Mesendoderm (in vitro differentiated cells): ENCODE results near the gene AFF3.

Experiments used
- DNase-seq: peaks from one replicate; pipeline ENCODE4 v3.0.0; 2013
- H2AK5ac ChIP-seq: 2 replicates; pipeline ENCODE4 v1.6.1; 2013; ENCODE audit warnings: low read length, inconsistent platforms
- H2BK120ac ChIP-seq: 2 replicates; pipeline ENCODE4 v1.6.1; 2013; ENCODE audit warnings: low read depth, mild to moderate bottlenecking, low read length, moderate library complexity, mixed read lengths
- H2BK15ac ChIP-seq: replicated peaks from 2 replicates; pipeline ENCODE4 v1.6.1; 2013; ENCODE audit warnings: low read depth, mild to moderate bottlenecking, moderate library complexity
- H2BK5ac ChIP-seq: 2 replicates; pipeline ENCODE4 v1.6.1; 2013; ENCODE audit warnings: low read length, inconsistent platforms
- H3K18ac ChIP-seq: 2 replicates; pipeline ENCODE4 v1.6.1; 2013; ENCODE audit warnings: mild to moderate bottlenecking, low read length, mixed read lengths
- H3K23ac ChIP-seq: one replicate; pipeline ENCODE4 v1.6.1; 2013; ENCODE audit warnings: low read length
- H3K27ac ChIP-seq: 2 replicates; pipeline ENCODE4 v1.5.1; 2013; ENCODE audit warnings: low read depth, mild to moderate bottlenecking, inconsistent platforms, low read length, moderate library complexity
- H3K27me3 ChIP-seq: 2 replicates; pipeline ENCODE4 v1.6.1; 2013; ENCODE audit warnings: low read length, control low read depth, mild to moderate bottlenecking, inconsistent platforms; ENCODE audit not compliant: insufficient read depth, poor library complexity
- H3K36me3 ChIP-seq: 2 replicates; pipeline ENCODE4 v1.6.1; 2013; ENCODE audit warnings: low read length, inconsistent platforms; ENCODE audit not compliant: control insufficient read depth, insufficient read depth
- H3K4ac ChIP-seq: one replicate; pipeline ENCODE4 v1.6.1; 2013; ENCODE audit warnings: low read depth, mild to moderate bottlenecking, low read length, moderate library complexity
- H3K4me1 ChIP-seq: 2 replicates; pipeline ENCODE4 v1.6.1; 2013; ENCODE audit warnings: low read depth, low read length, inconsistent platforms; ENCODE audit not compliant: control insufficient read depth
- H3K4me2 ChIP-seq: 2 replicates; pipeline ENCODE4 v1.6.1; 2013; ENCODE audit warnings: low read length
- H3K4me3 ChIP-seq: 2 replicates; pipeline ENCODE4 v1.5.1; 2013; ENCODE audit warnings: mild to moderate bottlenecking, low read length
- H3K56ac ChIP-seq: one replicate; pipeline ENCODE4 v1.6.1; 2013; ENCODE audit warnings: low read length
- H3K79me1 ChIP-seq: 2 replicates; pipeline ENCODE4 v1.6.1; 2013; ENCODE audit warnings: low read length, inconsistent platforms
- H3K79me2 ChIP-seq: 2 replicates; pipeline ENCODE4 v1.6.1; 2013; ENCODE audit warnings: mild to moderate bottlenecking, low read length; ENCODE audit not compliant: control insufficient read depth, insufficient read depth
- H3K9ac ChIP-seq: 2 replicates; pipeline ENCODE4 v1.6.1; 2013; ENCODE audit warnings: low read length, inconsistent platforms
- H4K5ac ChIP-seq: one replicate; pipeline ENCODE4 v1.6.1; 2013; ENCODE audit warnings: low read length
- H4K8ac ChIP-seq: one replicate; pipeline ENCODE4 v1.6.1; 2013; ENCODE audit warnings: low read depth, mild to moderate bottlenecking, control low read depth, low read length, moderate library complexity
- WGBS: extraction: QIAGEN DNeasy Blood & Tissue Kit; methylation state at CpG from one replicate; pipeline ENCODE4 v1.1.7; 2013; ENCODE audit warnings: low lambda C conversion rate, missing lambda C conversion rate; ENCODE audit not compliant: insufficient coverage; ENCODE audit errors: extremely low coverage; 5-methylcytosine and 5-hydroxymethylcytosine counted together

The AFF3 gene

GRCh38 chr2:99816908-99817307 lies 325.5 kb downstream of the AFF3 start:
- H3K23ac ChIP-seq = no peak overlapping the region
- no peaks in the 10 kb centered on the region for H3K36me3 ChIP-seq
- DNase-seq = no peak
- H2BK5ac ChIP-seq = no peak overlapping the region
- no peak overlapping the region for H2AK5ac ChIP-seq
- H3K18ac ChIP-seq = no peak overlapping the region
- WGBS = no CpG with 5 or more reads among the region's 5 CpGs
- no peak overlapping the region for H3K4me3 ChIP-seq
- no peak overlapping the region for H3K56ac ChIP-seq
- H3K4me2 ChIP-seq = no peak overlapping the region
- H3K79me1 ChIP-seq = no peaks in the 10 kb centered on the region
- no peak overlapping the region for H3K9ac ChIP-seq
- no peaks in the 10 kb centered on the region for H3K79me2 ChIP-seq
- no peaks in the 10 kb centered on the region for H3K27me3 ChIP-seq
- no peak overlapping the region for H3K27ac ChIP-seq
- H4K5ac ChIP-seq = no peak overlapping the region
- no peak overlapping the region for H2BK15ac ChIP-seq
- no peak overlapping the region for H2BK120ac ChIP-seq
- no peak overlapping the region for H3K4ac ChIP-seq
- H3K4me1 ChIP-seq = no peaks in the 10 kb centered on the region
- H4K8ac ChIP-seq = no peak overlapping the region

- Histone ChIP-seq H3K18ac (no peak overlapping the region), H2BK5ac (no peak overlapping the region), H3K4ac (no peak overlapping the region), H3K23ac (no peak overlapping the region), H3K4me1 (no peaks in the 10 kb centered on the region), H4K8ac (no peak overlapping the region), H3K36me3 (no peaks in the 10 kb centered on the region), H3K27me3 (no peaks in the 10 kb centered on the region), H3K4me2 (no peak overlapping the region), H4K5ac (no peak overlapping the region), H3K27ac (no peak overlapping the region), H3K79me1 (no peaks in the 10 kb centered on the region), H2BK15ac (no peak overlapping the region), H3K4me3 (no peak overlapping the region), H3K56ac (no peak overlapping the region), H3K79me2 (no peaks in the 10 kb centered on the region), H2BK120ac (no peak overlapping the region), H2AK5ac (no peak overlapping the region), H3K9ac (no peak overlapping the region)
- no peak for DNase-seq
- WGBS = no CpG with 5 or more reads among the region's 10 CpGs
Measured at GRCh38 chr2:99812426-99812825, 330.0 kb downstream of the AFF3 start.

GRCh38 chr2:99811544-99811943 lies 330.8 kb downstream of the AFF3 start:
- no peak overlapping the region for H3K18ac ChIP-seq
- no peak overlapping the region for H3K9ac ChIP-seq
- no peak overlapping the region for H3K4me2 ChIP-seq
- H4K5ac ChIP-seq = no peak overlapping the region
- no peak overlapping the region for H4K8ac ChIP-seq
- no peak overlapping the region for H2AK5ac ChIP-seq
- no peak for DNase-seq
- no peaks in the 10 kb centered on the region for H3K27me3 ChIP-seq
- H3K23ac ChIP-seq = no peak overlapping the region
- H3K79me1 ChIP-seq = no peaks in the 10 kb centered on the region
- H3K27ac ChIP-seq = no peak overlapping the region
- no peaks in the 10 kb centered on the region for H3K4me1 ChIP-seq
- no CpG with 5 or more reads among the region's 6 CpGs for WGBS
- H2BK15ac ChIP-seq = no peak overlapping the region
- no peak overlapping the region for H2BK120ac ChIP-seq
- H3K36me3 ChIP-seq = no peaks in the 10 kb centered on the region
- no peak overlapping the region for H3K4me3 ChIP-seq
- no peak overlapping the region for H3K4ac ChIP-seq
- no peak overlapping the region for H3K56ac ChIP-seq
- no peak overlapping the region for H2BK5ac ChIP-seq
- no peaks in the 10 kb centered on the region for H3K79me2 ChIP-seq

- Histone ChIP-seq H2BK5ac (no peak overlapping the region), H4K8ac (no peak overlapping the region), H3K9ac (no peak overlapping the region), H3K79me1 (no peaks in the 10 kb centered on the region), H3K56ac (no peak overlapping the region), H3K4me3 (no peak overlapping the region), H3K18ac (no peak overlapping the region), H3K4ac (no peak overlapping the region), H3K4me1 (no peaks in the 10 kb centered on the region), H3K4me2 (no peak overlapping the region), H4K5ac (no peak overlapping the region), H3K23ac (no peak overlapping the region), H3K27me3 (no peaks in the 10 kb centered on the region), H2AK5ac (no peak overlapping the region), H2BK120ac (no peak overlapping the region), H3K27ac (no peak overlapping the region), H3K79me2 (no peaks in the 10 kb centered on the region), H2BK15ac (no peak overlapping the region), H3K36me3 (no peaks in the 10 kb centered on the region)
- DNase-seq = peak; percentile 11
- WGBS = no CpG with 5 or more reads among the region's 4 CpGs
Measured at GRCh38 chr2:99810225-99810624, 332.2 kb downstream of the AFF3 start.

- no peak overlapping the region for H2BK5ac ChIP-seq
- no peak overlapping the region for H3K4me3 ChIP-seq
- H3K4ac ChIP-seq = no peak overlapping the region
- DNase-seq = peak; percentile 23
- H3K79me1 ChIP-seq = no peaks in the 10 kb centered on the region
- no peak overlapping the region for H2AK5ac ChIP-seq
- no peak overlapping the region for H3K18ac ChIP-seq
- H2BK120ac ChIP-seq = no peak overlapping the region
- no peak overlapping the region for H3K9ac ChIP-seq
- WGBS = no CpG with 5 or more reads among the region's 8 CpGs
- H3K27me3 ChIP-seq = no peaks in the 10 kb centered on the region
- H3K23ac ChIP-seq = no peak overlapping the region
- H3K56ac ChIP-seq = no peak overlapping the region
- no peaks in the 10 kb centered on the region for H3K79me2 ChIP-seq
- no peak overlapping the region for H3K4me2 ChIP-seq
- no peaks in the 10 kb centered on the region for H3K36me3 ChIP-seq
- no peak overlapping the region for H4K8ac ChIP-seq
- H3K27ac ChIP-seq = no peak overlapping the region
- no peak overlapping the region for H2BK15ac ChIP-seq
- H3K4me1 ChIP-seq = no peaks in the 10 kb centered on the region
- H4K5ac ChIP-seq = no peak overlapping the region
Measured at GRCh38 chr2:99809259-99809900, 333.0 kb downstream of the AFF3 start.
